ENCODE results near the gene OOEP.

DNA sequence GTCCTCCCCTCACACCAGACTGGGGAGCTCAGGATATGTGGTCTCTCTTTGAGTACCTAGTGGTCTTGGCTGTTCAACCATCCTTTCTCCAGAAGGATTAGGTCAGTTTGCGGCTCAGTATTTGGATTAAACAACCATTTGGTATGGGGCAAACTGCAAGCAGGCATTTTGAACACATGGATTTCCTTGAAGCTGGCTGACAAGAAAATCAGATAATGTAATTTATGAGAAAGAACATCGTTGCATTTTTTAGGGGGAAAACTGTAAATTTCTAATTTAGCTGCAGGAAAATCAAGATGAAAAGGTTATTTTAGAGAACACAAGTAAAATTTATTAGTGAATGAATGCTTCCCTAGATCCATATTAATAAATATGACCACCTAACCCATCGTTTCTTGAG, 40.9 kb downstream of the OOEP start:
- TF ChIP-seq YY1 (IDR thresholded peaks at IDR 0.05; ENCODE audit: insufficient read depth, insufficient read length) (no peak), SUZ12 (IDR thresholded peaks at IDR 0.05; ENCODE audit: extremely low read depth, insufficient read depth, insufficient read length) (no peak)
